ENCODE results near the gene LAMTOR1. TPM values are rescaled to one million over a fixed set of nuclear protein-coding genes. Genes with fewer than 3 reads are reported as not detected.

LAMTOR1 gene
- total and polyA plus RNA-seq, 10 of the 15 experiments (the other 5 are each of a cell fraction or from before 2014, with no cell fraction given), result 58.8 to 141 (median 110) TPM

DNA sequence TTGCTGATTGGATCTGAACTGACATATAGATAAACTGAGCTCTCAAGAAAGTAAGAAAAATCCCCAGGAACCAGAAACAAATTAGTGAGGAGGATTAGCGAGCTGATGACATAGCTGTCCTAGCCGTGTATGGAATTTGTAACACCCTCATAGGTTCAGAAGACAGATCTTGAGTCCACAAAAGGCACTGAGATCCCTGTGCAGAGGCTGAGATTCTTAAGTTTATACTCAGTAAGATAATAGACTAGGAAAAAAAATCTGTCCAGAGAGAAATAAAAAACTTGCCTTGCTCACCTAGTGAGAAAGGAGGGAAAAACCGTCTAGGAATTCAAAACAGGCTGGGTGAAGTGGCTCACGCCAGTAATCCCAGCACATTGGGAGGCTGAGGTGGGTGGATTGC, 27.3 kb downstream of the LAMTOR1 start (continued):
- TF ChIP-seq CTCF (IDR thresholded peaks at IDR 0.05 in 2 of 3, conservative IDR thresholded peaks at IDR 0.05 in 1 of 3; ENCODE audit: control insufficient read depth in 2 of 3, extremely low read depth in 1 of 3, insufficient read depth in 1 of 3, low read depth in 3 of 3, low read length in 3 of 3) (no peak), CBX3 (IDR thresholded peaks at IDR 0.05; ENCODE audit: borderline replicate concordance, low read depth) (no peak), CREM (IDR thresholded peaks at IDR 0.05; ENCODE audit: low read depth) (no peak), HDGF (IDR thresholded peaks at IDR 0.05) (no peak), SUZ12 (IDR thresholded peaks at IDR 0.05; ENCODE audit: unreplicated experiment) (no peak), SMC3 (IDR thresholded peaks at IDR 0.05; ENCODE audit: borderline replicate concordance, low read length) (no peak)
- TF ChIP-seq, protein P1, sequence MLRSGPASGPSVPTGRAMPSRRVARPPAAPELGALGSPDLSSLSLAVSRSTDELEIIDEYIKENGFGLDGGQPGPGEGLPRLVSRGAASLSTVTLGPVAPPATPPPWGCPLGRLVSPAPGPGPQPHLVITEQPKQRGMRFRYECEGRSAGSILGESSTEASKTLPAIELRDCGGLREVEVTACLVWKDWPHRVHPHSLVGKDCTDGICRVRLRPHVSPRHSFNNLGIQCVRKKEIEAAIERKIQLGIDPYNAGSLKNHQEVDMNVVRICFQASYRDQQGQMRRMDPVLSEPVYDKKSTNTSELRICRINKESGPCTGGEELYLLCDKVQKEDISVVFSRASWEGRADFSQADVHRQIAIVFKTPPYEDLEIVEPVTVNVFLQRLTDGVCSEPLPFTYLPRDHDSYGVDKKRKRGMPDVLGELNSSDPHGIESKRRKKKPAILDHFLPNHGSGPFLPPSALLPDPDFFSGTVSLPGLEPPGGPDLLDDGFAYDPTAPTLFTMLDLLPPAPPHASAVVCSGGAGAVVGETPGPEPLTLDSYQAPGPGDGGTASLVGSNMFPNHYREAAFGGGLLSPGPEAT (IDR thresholded peaks at IDR 0.05; ENCODE audit: low read depth), result no peak
- TF ChIP-seq, protein P2, sequence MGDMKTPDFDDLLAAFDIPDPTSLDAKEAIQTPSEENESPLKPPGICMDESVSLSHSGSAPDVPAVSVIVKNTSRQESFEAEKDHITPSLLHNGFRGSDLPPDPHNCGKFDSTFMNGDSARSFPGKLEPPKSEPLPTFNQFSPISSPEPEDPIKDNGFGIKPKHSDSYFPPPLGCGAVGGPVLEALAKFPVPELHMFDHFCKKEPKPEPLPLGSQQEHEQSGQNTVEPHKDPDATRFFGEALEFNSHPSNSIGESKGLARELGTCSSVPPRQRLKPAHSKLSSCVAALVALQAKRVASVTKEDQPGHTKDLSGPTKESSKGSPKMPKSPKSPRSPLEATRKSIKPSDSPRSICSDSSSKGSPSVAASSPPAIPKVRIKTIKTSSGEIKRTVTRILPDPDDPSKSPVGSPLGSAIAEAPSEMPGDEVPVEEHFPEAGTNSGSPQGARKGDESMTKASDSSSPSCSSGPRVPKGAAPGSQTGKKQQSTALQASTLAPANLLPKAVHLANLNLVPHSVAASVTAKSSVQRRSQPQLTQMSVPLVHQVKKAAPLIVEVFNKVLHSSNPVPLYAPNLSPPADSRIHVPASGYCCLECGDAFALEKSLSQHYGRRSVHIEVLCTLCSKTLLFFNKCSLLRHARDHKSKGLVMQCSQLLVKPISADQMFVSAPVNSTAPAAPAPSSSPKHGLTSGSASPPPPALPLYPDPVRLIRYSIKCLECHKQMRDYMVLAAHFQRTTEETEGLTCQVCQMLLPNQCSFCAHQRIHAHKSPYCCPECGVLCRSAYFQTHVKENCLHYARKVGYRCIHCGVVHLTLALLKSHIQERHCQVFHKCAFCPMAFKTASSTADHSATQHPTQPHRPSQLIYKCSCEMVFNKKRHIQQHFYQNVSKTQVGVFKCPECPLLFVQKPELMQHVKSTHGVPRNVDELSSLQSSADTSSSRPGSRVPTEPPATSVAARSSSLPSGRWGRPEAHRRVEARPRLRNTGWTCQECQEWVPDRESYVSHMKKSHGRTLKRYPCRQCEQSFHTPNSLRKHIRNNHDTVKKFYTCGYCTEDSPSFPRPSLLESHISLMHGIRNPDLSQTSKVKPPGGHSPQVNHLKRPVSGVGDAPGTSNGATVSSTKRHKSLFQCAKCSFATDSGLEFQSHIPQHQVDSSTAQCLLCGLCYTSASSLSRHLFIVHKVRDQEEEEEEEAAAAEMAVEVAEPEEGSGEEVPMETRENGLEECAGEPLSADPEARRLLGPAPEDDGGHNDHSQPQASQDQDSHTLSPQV (IDR thresholded peaks at IDR 0.05), result no peak
- TF ChIP-seq, protein P3, sequence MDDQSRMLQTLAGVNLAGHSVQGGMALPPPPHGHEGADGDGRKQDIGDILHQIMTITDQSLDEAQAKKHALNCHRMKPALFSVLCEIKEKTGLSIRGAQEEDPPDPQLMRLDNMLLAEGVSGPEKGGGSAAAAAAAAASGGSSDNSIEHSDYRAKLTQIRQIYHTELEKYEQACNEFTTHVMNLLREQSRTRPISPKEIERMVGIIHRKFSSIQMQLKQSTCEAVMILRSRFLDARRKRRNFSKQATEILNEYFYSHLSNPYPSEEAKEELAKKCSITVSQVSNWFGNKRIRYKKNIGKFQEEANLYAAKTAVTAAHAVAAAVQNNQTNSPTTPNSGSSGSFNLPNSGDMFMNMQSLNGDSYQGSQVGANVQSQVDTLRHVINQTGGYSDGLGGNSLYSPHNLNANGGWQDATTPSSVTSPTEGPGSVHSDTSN (IDR thresholded peaks at IDR 0.05; ENCODE audit: insufficient replicate concordance, low read depth, low read length), result no peak
